ENCODE results near the gene AP2B1. TPM values are rescaled to one million over a fixed set of nuclear protein-coding genes. Genes with fewer than 3 reads are reported as not detected.

Gene AP2B1
- total and polyA plus RNA-seq, 10 donors = 16.7 to 144 (median 90.7) TPM

DNA sequence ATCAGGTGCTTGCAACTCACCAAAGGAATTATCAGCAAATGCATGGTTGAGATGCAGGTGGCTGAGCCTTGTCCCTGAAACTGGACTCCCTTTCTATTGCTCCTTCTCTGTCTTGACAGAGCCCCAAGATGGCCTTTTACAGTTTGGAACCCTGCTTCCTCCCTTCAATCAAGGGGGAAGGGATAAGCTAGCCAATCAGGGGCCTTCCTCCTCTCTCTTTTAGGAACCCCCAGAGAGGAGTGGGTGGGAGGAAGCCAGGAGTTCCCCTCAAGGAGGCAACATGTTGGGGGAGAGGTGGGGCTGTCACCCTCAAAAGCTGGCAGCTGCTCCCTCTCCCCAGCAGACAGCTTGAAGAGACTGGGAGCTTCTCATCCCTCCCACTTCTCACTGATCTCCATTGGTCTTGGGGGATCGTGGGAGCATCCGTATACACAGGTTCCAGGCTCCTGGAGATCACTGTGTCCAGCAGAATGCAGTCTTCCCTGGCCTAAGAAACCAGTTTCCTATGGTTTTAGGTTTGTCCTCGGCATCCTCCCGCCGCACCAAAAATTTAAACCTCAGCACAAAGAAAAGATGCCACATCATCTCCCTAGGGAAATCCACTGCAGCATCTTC lies 151.5 kb downstream of the AP2B1 start:
- Histone ChIP-seq H3K27me3 (replicated peaks in 1 of 7) (peaks cover 0 to 38% (median 24%) of the 10 kb centered on the region in 7 donors), H3K9me3 (no peaks in the 10 kb centered on the region), H3K27ac (no peak overlapping the region), H3K4me3 (no peak overlapping the region), H3K4me1 (peaks cover 0 to 13% (median 8%) of the 10 kb centered on the region in 6 donors), H3K36me3 (no peaks in the 10 kb centered on the region)
- 79 to 91% (median 82%) methylated on average over 5 of the region's 5 CpGs for WGBS, 5 donors
- intact Hi-C loops (cut with DNase I; ENCODE audit: low total_unique reads) = no loop called here
- no peak for DNase-seq
- no peak for TF ChIP-seq CTCF (IDR thresholded peaks at IDR 0.05 in 8 of 11, conservative IDR thresholded peaks at IDR 0.05 in 3 of 11)
- no peak for TF ChIP-seq POLR2A (IDR thresholded peaks at IDR 0.05)
- no peak for TF ChIP-seq POLR2AphosphoS5 (IDR thresholded peaks at IDR 0.05)

GRCh38 chr17:35740216-35740615 lies 153.1 kb downstream of the AP2B1 start:
- H3K36me3 ChIP-seq = no peaks in the 10 kb centered on the region
- peaks cover 0 to 13% (median 8%) of the 10 kb centered on the region in 6 donors for H3K4me1 ChIP-seq
- TF ChIP-seq CTCF (IDR thresholded peaks at IDR 0.05 in 8 of 11, conservative IDR thresholded peaks at IDR 0.05 in 3 of 11) = no peak
- TF ChIP-seq POLR2A (IDR thresholded peaks at IDR 0.05) = no peak
- TF ChIP-seq POLR2AphosphoS5 (IDR thresholded peaks at IDR 0.05) = no peak
- H3K9me3 ChIP-seq = no peaks in the 10 kb centered on the region
- 83 to 92% (median 87%) methylated on average over 1 to 7 of the region's 7 CpGs for WGBS, 5 donors
- no peak overlapping the region for H3K4me3 ChIP-seq
- no peak for DNase-seq
- H3K27me3 ChIP-seq (replicated peaks in 1 of 7) = peaks cover 0 to 51% (median 24%) of the 10 kb centered on the region in 7 donors
- intact Hi-C loops (cut with DNase I; ENCODE audit: low total_unique reads) = loop anchor here (10.0 kb wide), 2 partner anchors 425 to 575 kb away; no protein-coding TSS in a partner anchor
- H3K27ac ChIP-seq = no peak overlapping the region

GRCh38 chr17:35740997-35741931 lies 154.1 kb downstream of the AP2B1 start:
- DNase-seq = no peak
- H3K4me3 ChIP-seq = peak overlapping the region in 3 of 8 donors; percentile 18 to 51 (median 22)
- 18 to 25% (median 23%) methylated on average over 65 to 73 of the region's 73 CpGs for WGBS, 5 donors
- peaks cover 0 to 13% (median 8%) of the 10 kb centered on the region in 6 donors for H3K4me1 ChIP-seq
- intact Hi-C loops (cut with DNase I; ENCODE audit: low total_unique reads) = loop anchor here (10.0 kb wide), 2 partner anchors 426 to 576 kb away; no protein-coding TSS in a partner anchor
- H3K27ac ChIP-seq = no peak overlapping the region
- H3K27me3 ChIP-seq (replicated peaks in 1 of 7) = peaks cover 0 to 62% (median 24%) of the 10 kb centered on the region in 7 donors
- no peak for TF ChIP-seq POLR2AphosphoS5 (IDR thresholded peaks at IDR 0.05)
- H3K36me3 ChIP-seq = no peaks in the 10 kb centered on the region
- H3K9me3 ChIP-seq = no peaks in the 10 kb centered on the region

- no peaks in the 10 kb centered on the region for H3K9me3 ChIP-seq
- intact Hi-C loops (cut with DNase I; ENCODE audit: low total_unique reads) = loop anchor here (10.0 kb wide), 2 partner anchors 428 to 578 kb away; no protein-coding TSS in a partner anchor
- no peak for DNase-seq
- 76 to 86% (median 80%) methylated on average over 7 of the region's 7 CpGs for WGBS, 5 donors
- H3K27ac ChIP-seq = no peak overlapping the region
- H3K36me3 ChIP-seq = no peaks in the 10 kb centered on the region
- no peak overlapping the region for H3K4me3 ChIP-seq
- peaks cover 0 to 72% (median 24%) of the 10 kb centered on the region in 7 donors for H3K27me3 ChIP-seq (replicated peaks in 1 of 7)
- TF ChIP-seq POLR2A (IDR thresholded peaks at IDR 0.05) (no peak), CTCF (IDR thresholded peaks at IDR 0.05 in 8 of 11, conservative IDR thresholded peaks at IDR 0.05 in 3 of 11) (no peak), POLR2AphosphoS5 (IDR thresholded peaks at IDR 0.05) (no peak)
- H3K4me1 ChIP-seq = peaks cover 0 to 17% (median 11%) of the 10 kb centered on the region in 6 donors
Measured at GRCh38 chr17:35742496-35742895, 155.4 kb downstream of the AP2B1 start.

Measured in spleen (tissue), 11 donors.